IPS-18c (cell line): ENCODE measurements around the gene PARP1.
"Not testable (repeated sequence)": the region's sequence is repeated elsewhere in the genome, so short reads cannot be mapped to it uniquely, and the experiment has no call there.

ENCODE experiments used
- H3K4me3 ChIP-seq: 2 replicates; pipeline ENCODE4 v1.7.0; 2013; ENCODE audit warnings: low read depth, mild to moderate bottlenecking, low read length, moderate library complexity; ENCODE audit not compliant: insufficient read depth
- H3K9me3 ChIP-seq: one replicate; pipeline ENCODE4 v1.6.1; 2013; ENCODE audit warnings: mild to moderate bottlenecking, low read length, moderate library complexity; ENCODE audit not compliant: control insufficient read depth, insufficient read depth

The PARP1 gene

GRCh38 chr1:226349801-226350518 lies 57.9 kb downstream of the PARP1 start:
- no peak overlapping the region for H3K4me3 ChIP-seq

DNA sequence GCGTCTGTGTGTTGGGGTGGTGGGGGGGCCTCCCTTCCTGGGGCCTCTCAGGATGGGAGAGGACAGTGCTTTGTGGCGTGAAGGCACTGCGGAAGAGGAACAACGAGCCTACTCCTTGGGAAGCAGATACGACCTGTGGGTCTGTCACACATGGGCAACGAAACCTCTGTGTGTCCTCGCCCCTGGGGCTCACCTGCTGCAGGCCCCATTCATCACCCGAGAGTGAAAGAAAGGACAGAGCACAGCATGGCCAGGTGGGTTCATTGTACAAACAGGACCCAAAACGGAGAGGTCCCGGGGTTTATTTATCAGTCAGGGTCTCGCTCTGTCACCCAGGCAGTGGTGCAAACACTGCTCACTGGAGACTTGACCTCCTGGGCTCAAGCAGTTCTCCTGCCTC lies 58.8 kb downstream of the PARP1 start:
- Histone ChIP-seq H3K4me3 (no peak overlapping the region), H3K9me3 (no peaks in the 10 kb centered on the region)

More at GRCh38 chr1:226349801-226350518, 57.9 kb downstream of the PARP1 start:
- no peaks in the 10 kb centered on the region for H3K9me3 ChIP-seq

- Histone ChIP-seq H3K9me3 (no peaks in the 10 kb centered on the region), H3K4me3 (no peak overlapping the region)
Observed at GRCh38 chr1:226344441-226345259, 63.2 kb downstream of the PARP1 start.

DNA sequence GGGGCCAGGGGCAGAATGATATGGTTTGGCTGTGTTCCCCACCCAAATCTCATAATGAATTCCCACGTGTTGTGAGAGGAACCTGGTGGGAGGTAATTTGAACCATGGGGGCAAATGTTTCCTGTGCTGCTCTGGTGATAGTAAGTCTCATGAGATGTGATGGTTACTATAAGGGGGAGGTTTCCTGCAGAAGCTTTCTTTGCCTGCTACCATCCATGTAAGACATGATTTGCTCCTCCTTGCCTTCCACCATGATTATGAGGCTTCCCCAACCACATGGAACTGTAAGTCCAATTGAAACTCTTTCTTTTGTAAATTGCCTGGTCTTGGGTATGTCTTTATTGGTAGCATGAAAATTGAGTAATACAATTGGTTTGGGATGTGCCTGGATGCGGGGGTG lies 65.2 kb downstream of the PARP1 start:
- no peaks in the 10 kb centered on the region for H3K9me3 ChIP-seq
- no peak overlapping the region for H3K4me3 ChIP-seq

DNA sequence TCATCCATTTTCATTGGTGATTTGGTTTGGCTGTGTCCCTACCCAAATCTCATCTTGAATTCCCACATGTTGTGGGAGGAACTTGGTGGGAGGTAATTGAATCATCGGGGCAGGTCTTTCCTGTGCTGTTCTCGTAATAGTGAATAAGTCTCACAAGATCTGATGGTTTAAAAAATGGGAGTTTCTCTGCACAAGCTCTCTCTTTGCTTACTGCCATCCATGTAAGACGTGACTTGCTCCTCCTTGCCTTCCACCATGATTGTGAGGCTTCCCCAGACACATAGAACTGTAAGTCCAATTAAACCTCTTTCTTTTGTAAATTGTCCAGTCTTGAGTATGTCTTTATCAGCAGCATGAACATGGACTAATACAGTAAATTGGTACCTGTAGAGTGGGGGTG lies 67.8 kb downstream of the PARP1 start:
- not testable (repeated sequence) for H3K4me3 ChIP-seq, H3K9me3 ChIP-seq

GRCh38 chr1:226337276-226337875 lies 70.5 kb downstream of the PARP1 start:
- no peaks in the 10 kb centered on the region for H3K9me3 ChIP-seq
- no peak overlapping the region for H3K4me3 ChIP-seq

GRCh38 chr1:226335661-226336060 lies 72.2 kb downstream of the PARP1 start:
- Histone ChIP-seq H3K4me3 (no peak overlapping the region), H3K9me3 (no peaks in the 10 kb centered on the region)

DNA sequence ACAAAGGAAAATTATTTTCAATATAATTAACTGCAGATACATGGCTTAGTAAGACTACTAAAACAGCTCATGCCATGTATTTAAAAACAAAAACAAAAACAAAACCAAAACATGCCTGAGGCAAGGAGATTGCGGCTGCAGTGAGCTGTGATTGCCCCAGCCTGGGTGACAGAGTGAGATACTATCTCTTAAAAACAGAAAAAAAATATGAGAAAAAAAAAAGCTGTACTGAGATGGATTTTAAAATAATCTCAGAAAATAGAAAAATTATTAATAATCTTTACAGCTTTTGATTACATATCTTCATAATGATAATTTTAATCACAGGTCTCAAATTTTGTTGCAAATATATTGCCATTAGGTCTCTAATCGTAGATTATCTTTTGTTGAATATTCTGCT lies 74.9 kb downstream of the PARP1 start:
- Histone ChIP-seq H3K4me3 (no peak overlapping the region), H3K9me3 (no peaks in the 10 kb centered on the region)

GRCh38 chr1:226329237-226329636 lies 78.7 kb downstream of the PARP1 start:
- Histone ChIP-seq H3K9me3 (no peaks in the 10 kb centered on the region), H3K4me3 (no peak overlapping the region)

GRCh38 chr1:226327761-226328162 lies 80.1 kb downstream of the PARP1 start:
- Histone ChIP-seq H3K4me3 (no peak overlapping the region), H3K9me3 (no peaks in the 10 kb centered on the region)

DNA sequence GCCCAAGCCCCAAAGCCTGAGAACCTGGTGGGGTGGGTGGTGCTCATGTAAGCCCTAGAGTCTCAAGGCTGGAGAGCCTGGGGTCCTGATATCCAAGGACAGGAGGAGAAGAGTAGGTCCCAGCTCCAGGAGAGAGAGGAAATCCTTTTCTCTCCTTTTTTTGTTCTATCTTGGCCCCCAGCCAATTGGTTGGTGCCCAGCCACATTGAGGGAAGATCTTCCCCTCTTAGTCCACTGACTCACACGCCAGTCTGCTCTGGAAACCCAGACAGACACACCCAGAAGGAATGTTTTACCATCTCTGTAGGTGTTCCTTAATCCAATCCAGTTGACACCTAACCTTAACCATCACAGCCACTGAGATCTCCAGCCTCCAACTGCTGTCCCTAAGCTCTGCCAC lies 82.7 kb downstream of the PARP1 start:
- Histone ChIP-seq H3K4me3 (no peak overlapping the region), H3K9me3 (peaks cover 2% of the 10 kb centered on the region)

DNA sequence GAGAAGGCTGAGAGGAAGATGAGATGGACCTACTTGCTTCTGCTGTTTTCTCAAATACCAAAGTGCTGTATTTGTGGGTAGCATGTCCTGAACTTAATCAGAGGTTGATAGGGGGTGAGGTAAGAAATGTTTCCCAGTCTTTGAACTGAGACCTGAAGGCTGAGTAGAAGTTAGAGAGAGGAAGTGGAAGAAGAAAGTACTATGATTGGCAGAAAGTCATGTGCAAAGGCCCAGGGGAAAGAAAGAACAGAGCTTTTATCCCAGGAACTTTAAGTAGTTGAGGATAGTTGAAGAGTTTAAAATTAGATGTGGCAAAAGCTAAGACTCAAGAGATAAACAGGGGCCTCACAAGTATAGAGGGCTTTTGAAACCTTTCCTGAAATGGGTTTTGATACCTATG lies 83.4 kb downstream of the PARP1 start:
- peaks cover 2% of the 10 kb centered on the region for H3K9me3 ChIP-seq

GRCh38 chr1:226322986-226323385 lies 84.9 kb downstream of the PARP1 start:
- H3K4me3 ChIP-seq: no peak overlapping the region
- peaks cover 2% of the 10 kb centered on the region for H3K9me3 ChIP-seq

More for the DNA sequence above, 83.4 kb downstream of the PARP1 start:
- H3K4me3 ChIP-seq: no peak overlapping the region

DNA sequence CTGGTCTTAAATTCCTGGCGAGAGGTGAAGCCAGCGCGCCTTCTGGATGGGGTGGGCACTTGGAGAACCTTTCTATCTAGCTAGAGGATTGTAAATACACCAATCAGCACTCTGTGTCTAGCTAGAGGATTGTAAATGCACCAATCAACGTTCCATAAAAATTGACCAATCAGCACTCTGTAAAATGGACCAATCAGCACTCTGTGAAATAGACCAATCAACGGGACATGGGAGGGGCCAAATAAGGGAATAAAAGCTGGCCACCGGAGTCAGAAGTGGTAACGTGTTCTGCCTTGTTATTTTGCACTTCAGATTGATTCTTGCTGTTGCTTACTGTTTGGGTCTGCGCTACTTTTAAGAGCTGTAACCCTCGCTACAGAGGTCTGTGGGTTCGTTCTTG lies 87.0 kb downstream of the PARP1 start:
- H3K4me3 ChIP-seq: no peak overlapping the region
- peaks cover 2% of the 10 kb centered on the region for H3K9me3 ChIP-seq

DNA sequence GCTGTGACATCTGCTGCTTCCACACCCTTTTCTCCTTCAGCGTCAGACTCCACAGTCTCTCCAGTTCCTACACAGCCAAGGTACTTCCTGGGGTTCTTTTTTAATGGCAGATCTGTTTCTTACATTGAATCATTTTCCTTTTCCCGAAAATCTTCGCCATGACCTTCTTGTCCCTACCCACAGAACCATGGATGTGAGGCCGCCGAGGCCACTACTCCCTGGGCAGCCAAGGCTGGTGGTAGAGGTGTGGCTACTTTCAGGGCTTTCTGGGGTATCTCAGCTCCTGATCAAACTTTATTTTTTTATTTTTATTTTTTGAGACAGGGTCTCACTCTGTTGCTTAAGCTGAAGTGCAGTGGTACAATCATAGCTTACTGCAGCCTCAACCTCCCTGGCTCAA lies 89.4 kb downstream of the PARP1 start:
- Histone ChIP-seq H3K4me3 (no peak overlapping the region), H3K9me3 (peaks cover 2% of the 10 kb centered on the region)

GRCh38 chr1:226314055-226314454 lies 93.8 kb downstream of the PARP1 start:
- H3K4me3 ChIP-seq: no peak overlapping the region

GRCh38 chr1:226312065-226312464 lies 95.8 kb downstream of the PARP1 start:
- Histone ChIP-seq H3K4me3 (no peak overlapping the region), H3K9me3 (no peaks in the 10 kb centered on the region)

More at GRCh38 chr1:226314055-226314454, 93.8 kb downstream of the PARP1 start:
- no peaks in the 10 kb centered on the region for H3K9me3 ChIP-seq

GRCh38 chr1:226311376-226311775 lies 96.5 kb downstream of the PARP1 start:
- Histone ChIP-seq H3K9me3 (no peaks in the 10 kb centered on the region), H3K4me3 (no peak overlapping the region)
